Measurements from ENCODE around the gene AGAP6.
"Not testable (repeated sequence)": the region's sequence is repeated elsewhere in the genome, so short reads cannot be mapped to it uniquely, and the experiment has no call there.

Gene AGAP6

DNA sequence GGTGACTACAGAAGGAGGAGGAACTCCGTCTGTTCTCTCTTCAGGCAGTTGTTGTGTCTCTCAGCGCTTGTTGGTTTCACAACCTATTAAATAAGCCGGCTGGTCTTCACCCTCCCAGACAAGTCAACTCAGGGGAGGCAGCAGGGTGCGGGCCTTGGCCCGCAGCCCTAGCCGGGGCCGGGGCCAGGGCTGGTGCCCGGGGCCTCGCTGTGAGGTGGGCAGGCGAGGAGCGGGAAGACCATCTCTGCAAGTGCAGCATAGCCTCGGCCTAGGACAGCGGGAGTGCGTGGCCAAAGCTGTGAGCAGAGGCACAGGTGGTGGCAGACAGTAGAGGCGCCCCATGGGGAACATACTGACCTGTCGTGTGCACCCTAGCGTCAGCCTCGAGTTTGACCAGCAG lies at the start of gene AGAP6:
Gene AGAP6 (plus strand): TSS at position 31 of the 400 bp plus-strand sequence. CDS start 310 bp downstream, at position 341.
- not testable (repeated sequence) for DNase-seq

DNA sequence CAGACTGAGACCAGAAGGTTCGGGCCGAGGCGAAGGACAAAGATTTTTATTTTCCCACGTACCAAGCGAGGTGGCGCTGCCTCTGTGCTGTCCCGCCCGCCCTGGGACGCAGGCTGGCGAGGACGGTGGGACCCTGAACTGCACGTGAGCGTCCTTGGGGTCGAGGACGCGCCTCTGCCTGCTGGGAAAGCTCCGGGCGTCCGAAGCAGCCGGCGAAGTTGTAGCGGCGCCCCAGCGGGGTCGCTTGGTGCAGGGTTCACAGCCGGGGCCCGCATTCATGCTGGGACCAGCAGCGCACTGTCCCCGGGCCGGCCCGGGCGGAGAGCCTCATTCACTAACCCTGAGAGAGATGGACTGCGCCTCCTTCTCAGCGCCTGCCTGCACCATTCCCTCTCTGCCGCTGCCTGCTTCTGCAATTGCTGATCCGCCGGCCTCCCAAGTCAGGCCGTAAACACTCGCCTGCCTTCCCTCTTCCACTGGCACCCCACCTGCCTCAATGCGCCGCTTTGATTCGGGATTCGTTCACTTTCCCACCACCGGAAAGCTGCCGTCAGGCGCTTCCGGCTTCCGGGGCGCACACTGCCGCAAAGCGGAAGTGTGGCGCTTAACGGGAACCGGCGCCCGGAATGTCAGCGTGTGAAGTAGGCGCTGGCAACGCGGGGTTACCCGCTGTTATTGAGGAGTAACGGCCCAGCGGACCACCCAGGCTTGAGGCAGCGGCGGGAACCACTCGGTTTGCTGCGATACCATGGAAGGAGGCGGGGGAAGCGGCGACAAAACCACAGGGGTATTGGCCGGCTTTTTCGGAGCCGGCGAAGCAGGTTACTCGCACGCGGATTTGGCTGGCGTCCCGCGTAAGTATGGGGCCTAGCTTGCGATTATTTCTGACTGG lies 46.5 kb upstream of the AGAP6 start, which contains the start of the genes PARG and TIMM23B:
Gene PARG (minus strand): TSS at position 581 of the 892 bp plus-strand sequence. CDS start 302 bp downstream, at position 279.
Gene TIMM23B (plus strand): TSS at position 607 of the 892 bp plus-strand sequence. CDS start 142 bp downstream, at position 749.
- DNase-seq = peak; percentile 1

- DNase-seq = not testable (repeated sequence)
Measured at GRCh38 chr10:49942339-49942705, 45.9 kb upstream of the AGAP6 start.

DNA sequence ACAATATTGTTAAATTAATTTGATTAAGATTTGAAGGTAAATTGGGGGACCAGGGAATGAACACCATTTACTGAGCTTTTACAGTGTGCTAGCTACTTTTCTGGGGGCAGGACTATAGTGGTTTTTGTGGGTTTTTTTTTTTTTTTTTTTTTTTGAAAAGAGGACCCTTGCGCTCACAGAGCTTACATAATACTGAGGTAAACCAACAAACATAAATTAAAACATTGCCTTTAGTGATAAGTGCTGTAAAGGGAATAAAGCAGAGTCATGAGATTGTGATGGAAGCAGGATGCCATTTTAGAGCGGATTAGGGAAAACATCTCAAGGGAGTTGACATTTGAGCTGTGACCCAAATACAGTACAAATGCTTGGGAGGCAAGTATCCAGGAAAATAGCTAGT lies 44.6 kb upstream of the AGAP6 start:
- not testable (repeated sequence) for DNase-seq

DNA sequence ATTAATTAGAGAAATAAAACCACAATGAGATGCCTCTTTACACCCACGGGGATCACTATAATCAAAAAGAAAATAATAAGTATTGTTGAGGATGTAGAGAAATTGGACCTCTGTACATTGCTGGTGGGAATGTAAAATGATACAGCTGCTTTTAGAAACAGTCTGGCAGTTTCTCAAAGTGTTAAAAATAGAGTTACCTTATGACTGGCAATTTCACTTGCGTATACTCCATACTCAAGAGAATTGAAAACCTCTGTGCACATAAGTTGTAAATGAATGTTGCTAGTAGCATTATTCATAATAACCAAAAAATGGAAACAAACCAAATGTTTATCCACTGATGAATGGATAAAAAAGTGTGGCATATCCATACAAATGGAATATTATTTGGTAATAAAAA lies 40.1 kb upstream of the AGAP6 start:
- not testable (repeated sequence) for DNase-seq

DNA sequence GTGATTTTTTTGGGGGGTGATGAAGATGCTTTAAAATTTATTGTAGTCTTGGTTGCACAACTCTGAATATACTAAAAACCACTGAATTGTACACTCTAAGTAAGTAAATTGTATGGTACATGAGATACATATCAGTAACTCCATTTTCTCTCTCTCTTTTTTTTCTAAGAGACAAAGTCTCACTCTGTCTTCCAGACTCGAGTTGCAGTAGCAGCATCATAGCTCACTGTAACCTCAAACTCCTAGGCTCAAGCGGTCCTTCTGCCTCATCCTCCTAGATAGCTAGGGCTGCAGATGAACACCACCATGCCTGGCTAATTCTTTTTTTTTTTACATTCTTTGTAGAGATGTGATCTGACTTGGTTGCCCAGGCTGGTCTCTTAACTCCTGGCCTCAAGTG lies 39.5 kb upstream of the AGAP6 start:
- not testable (repeated sequence) for DNase-seq

DNA sequence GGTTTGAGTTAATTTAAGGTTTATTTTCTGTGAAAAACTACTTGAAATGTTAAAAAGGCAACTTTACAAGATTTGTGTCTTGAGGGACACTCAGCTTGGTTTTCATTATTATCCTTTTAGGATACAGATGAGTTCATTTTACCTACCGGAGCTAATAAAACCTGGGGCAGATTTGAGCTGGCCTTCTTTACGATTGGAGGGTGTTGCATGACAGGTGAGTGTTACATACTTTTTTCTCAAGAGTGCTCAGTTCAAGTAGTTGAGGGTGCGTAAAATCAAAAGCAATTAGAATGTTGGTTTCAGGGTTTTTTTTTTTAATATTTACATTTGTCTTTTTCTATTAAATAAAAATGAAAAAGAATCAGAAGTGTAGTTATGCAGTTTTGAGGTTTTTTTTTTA lies 36.2 kb upstream of the AGAP6 start:
- not testable (repeated sequence) for DNase-seq

GRCh38 chr10:49953122-49953521 lies 35.1 kb upstream of the AGAP6 start:
- DNase-seq = not testable (repeated sequence)

DNA sequence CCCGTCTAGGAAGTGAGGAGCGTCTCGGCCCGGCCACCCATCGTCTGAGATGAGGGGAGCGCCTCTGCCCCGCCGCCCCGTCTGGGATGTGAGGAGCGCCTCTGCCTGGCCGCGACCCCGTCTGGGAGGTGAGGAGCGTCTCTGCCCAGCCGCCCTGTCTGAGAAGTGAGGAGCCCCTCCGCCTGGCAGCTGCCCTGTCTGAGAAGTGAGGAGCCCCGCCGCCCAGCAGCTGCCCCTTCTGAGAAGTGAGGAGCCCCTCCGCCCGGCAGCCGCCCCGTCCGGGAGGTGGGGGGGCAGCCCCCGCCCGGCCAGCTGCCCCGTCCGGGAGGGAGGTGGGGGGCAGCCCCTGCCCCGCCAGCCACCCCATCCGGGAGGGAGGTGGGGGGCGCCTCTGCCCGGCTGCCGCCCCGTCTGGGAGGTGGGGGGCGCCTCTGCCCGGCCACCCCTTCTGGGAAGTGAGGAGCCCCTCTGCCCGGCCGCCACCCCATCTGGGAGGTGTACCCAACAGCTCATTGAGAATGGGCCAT lies 17.8 kb upstream of the AGAP6 start:
- not testable (repeated sequence) for DNase-seq

DNA sequence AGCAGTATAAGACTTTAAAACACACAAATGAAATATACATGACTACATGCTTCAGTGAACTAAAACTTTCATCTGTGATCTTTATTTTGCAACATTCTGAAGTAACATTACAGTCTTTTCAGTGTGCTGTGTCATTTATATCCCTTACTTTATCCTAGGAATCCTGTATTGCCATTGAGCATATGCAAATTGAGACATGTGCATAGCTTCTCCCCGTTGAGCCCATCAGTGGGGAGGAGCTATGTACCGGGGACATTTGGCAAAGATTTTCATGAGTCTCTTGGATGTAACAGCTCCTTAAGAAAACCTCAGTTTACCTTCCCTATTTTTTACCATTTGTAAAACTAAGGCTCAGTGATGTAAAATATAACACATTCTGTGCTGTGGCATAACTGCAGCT lies 16.7 kb upstream of the AGAP6 start:
- DNase-seq = not testable (repeated sequence)

DNA sequence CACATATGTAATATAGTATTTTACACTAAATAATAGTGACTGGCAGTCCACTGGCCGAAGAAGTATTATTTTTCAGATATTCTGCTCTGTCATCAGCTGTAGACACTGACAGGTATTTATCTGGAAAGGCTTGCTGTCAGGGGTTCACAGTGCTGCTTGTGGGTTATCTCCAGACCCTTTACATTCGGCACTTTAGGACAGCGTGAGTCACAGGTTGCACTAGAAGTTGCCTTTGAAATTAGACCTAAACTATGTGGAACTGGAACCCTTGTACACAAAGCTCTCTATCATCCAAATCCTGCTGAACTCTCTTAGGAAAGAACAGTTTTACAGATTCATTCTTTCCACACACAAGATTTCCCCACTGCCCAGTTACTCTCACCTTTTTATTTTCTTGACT lies 16.1 kb upstream of the AGAP6 start:
- not testable (repeated sequence) for DNase-seq

- not testable (repeated sequence) for DNase-seq
Measured at GRCh38 chr10:49977756-49978155, 10.4 kb upstream of the AGAP6 start.

GRCh38 chr10:49987207-49987606 lies 999 bp upstream of the AGAP6 start:
- DNase-seq = not testable (repeated sequence)

DNA sequence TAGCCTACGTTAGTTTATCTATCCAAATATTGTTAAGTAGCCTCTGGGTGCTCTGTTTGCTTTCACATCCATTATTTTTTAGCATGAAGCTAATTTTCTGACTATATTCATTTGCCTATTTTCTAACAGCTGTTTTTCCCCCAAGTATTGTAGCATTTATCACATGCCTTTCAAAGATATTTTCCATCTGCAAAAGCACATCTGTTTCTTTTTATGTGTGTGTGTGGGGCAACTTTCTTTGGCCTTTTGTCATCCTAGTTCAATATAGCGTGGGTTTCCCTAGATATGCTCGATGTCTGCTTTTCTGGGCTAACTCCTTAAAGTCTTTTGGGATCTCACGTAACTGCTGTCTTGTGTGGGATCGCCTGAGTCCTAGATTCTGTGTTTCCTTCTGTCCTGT lies 7.1 kb downstream of the AGAP6 start:
- not testable (repeated sequence) for DNase-seq

DNA sequence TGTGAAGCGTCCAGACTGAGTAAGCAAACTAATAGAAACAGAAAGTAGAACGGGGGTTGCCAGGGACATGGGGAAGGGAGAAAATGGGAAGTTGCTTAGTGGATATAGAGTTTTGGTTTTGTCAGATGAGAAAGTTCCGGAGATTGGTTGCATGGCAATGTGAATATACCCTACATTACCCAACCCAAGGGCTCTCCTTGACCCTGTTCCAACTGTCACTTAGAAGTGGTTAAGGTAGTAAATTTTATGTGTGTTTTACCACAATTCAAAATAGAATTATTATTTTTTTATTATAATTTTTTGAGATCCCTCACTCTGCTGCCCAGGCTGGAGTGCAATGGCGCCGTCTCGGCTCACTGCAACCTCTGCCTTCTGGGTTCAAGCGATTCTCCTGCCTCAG lies 25.8 kb downstream of the AGAP6 start:
- not testable (repeated sequence) for DNase-seq

DNA sequence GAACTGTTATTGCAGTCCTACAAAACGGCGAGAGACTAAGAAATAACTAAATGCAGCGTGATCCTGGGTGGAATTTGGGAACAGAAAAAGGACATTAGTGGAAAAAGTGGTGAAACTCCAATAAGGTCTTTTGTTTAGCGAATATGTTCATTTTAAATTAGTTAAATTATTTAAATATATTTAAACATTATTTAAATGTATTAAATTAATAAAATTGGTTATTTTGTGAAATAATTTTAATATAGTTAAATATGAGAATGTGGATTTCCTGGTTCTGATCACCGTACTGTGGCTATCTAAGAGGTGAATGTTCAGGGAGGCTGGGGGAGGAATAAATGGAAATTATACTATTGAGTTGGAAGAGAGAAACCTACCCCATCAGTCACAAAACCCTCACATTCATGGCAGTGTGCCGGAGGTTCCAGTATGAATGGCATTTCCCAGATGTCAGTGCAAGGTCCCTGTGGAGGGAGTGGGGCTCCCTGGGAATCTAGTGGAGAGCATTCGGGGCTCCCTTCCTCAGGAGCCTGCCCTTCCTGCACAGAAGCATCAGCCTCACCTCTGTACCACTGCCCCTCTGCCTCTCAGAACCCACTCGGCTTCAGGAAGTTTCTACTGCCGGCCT lies 27.5 kb downstream of the AGAP6 start:
- not testable (repeated sequence) for DNase-seq

- not testable (repeated sequence) for DNase-seq
Measured at GRCh38 chr10:50016926-50017325, 28.7 kb downstream of the AGAP6 start.

- not testable (repeated sequence) for DNase-seq
Measured at GRCh38 chr10:50017646-50018045, 29.4 kb downstream of the AGAP6 start.

DNA sequence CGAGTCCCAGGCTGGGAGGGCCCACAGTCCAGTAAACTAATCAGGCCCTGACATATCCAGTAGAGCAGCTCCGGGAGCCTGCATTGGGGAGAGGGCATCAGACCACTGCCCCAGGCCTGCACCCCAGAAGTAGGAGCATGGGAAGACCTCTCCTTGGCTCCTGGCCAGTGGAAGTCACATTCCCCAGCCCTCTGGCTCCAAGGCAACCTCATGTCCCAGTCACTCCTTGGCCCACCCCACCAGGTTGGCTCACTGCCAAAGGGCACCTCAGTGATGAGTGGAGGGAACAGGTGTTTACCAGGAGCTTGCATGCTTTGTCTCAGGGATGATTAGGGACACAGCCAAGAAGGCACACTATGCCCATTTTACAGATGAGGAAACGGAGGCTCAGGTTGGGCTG lies 31.1 kb downstream of the AGAP6 start:
- not testable (repeated sequence) for DNase-seq

- not testable (repeated sequence) for DNase-seq
Measured at GRCh38 chr10:50020451-50021024, 32.3 kb downstream of the AGAP6 start.

DNA sequence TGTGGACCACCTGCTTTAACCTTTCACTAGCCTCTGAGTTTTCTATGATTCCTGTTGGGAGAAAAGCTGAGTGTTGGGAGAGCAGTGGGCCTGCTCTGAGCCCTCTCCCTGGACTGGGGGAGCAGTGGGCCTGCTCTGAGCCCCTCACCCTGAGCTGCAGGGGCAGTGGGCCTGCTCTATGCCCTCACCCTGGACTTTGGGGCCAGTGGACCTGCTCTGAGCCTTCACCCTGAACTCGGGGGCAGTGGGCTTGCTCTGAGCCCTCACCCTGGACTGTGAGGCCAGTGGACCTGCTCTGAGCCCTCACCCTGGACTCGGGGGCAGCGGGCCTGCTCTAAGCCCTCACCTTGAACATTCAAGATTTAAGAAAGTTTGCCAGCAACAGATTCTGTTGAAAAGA lies 33.4 kb downstream of the AGAP6 start:
- DNase-seq = no peak

DNA sequence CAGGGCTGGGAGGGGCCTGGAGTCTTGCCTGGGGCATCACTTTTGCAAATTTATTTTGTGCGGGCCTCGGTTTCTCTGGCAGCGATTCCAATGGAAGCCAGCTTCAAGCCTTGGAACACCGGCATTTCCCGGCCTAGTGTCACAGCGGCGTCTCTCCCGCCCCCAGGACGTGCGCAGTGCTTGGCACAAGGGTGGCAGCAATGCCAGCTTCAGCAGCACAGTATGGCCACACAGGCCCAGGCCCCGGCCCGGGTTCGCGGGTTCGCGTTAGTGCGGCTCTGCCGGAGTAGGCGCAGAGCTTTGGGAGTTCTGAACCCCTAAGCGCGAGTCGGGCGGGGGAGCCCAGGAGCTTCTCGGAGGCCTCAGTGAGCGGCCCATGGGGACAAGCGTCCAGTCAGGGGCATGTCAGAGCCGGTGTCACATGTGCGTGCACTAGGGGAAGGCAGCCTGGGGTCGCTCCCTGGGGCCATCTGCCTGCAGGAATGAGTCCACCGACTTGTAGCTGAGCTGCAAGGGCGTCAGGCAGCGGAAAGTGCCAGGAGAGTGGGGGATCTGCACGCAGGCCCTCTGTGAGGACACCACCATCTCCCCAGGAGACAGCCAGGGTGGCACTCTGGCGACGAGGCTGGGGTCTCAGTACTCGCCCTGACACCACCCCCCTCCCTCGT lies 36.6 kb downstream of the AGAP6 start:
- DNase-seq = not testable (repeated sequence)

DNA sequence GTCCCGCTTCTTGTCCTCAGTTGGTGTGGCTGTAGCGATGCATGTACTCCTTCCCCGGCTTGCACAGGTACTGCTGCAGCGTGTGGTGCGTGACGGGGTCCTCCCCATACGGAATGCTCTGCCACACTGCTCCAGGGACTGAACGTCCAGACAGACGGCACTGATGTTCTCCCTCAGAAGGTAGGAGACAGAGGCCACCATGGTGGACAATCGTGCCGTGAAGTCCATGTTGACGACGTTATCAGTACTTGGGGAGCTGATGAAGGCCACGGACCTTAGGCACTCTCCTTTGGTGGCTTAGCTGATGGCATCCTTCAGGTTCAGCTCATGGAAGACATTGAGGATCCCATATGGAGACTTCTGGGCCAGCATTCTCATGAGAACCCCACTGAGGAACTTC lies 37.4 kb downstream of the AGAP6 start:
- DNase-seq = no peak

Measured in NCI-H1436 treated with DMSO at 0.1 percent for 48 hours (cell line).